Stimulated activated CD8-positive, alpha-beta memory T cell treated with anti-CD3 and anti-CD28 coated beads, Interleukin-7, amount 100 ng/mL, for 48 hours (primary cell): Measurements from ENCODE around the gene APPBP2.
"Not testable (repeated sequence)": the region's sequence is repeated elsewhere in the genome, so short reads cannot be mapped to it uniquely, and the experiment has no call there.

Experiments used
- DNase-seq, 2 donors: peaks; one replicate each; pipeline ENCODE4 v3.0.0-alpha.2; 2020; ENCODE audit warnings: low read depth in 1 of 2; ENCODE audit errors: extremely low read depth in 1 of 2

Gene APPBP2, protein sequence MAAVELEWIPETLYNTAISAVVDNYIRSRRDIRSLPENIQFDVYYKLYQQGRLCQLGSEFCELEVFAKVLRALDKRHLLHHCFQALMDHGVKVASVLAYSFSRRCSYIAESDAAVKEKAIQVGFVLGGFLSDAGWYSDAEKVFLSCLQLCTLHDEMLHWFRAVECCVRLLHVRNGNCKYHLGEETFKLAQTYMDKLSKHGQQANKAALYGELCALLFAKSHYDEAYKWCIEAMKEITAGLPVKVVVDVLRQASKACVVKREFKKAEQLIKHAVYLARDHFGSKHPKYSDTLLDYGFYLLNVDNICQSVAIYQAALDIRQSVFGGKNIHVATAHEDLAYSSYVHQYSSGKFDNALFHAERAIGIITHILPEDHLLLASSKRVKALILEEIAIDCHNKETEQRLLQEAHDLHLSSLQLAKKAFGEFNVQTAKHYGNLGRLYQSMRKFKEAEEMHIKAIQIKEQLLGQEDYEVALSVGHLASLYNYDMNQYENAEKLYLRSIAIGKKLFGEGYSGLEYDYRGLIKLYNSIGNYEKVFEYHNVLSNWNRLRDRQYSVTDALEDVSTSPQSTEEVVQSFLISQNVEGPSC

DNA sequence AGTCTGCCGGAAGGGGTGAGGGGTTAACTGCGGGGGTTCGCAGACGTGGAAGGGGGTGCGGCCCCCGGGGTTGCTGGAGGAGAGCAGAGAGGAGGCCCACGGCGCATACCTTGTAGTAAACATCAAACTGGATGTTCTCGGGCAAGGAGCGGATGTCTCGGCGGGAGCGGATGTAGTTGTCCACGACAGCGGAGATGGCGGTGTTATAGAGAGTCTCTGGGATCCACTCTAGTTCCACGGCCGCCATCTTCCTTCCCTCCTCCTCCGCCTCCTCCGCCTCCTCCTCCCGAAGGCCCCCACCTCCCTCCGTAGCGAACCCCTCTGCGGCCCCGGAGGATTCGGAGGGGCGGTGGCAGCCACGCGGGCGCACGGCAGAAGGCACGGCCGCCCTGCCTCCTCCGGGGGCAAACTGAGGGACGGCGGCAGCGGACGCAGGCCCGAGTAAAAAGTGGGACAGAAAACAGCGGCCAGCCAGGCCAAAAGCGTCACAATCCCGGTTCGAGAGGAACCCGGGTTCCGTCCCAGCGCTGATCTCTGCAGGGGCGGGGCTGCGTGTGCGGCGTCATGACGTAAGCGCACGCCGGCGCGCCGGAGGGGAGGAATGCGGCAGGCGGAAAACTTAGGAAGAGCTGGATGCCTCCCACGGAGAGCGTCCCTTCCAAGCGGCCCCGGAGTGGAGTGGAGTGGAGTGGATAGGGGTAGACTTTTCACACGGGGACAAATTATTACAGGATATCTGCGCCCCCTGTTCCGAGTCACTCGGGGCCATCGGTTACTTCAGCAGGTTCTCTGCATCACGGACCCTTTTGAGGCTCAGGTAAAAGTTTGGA, at the start of gene APPBP2:
Gene APPBP2, minus strand, starts transcription at position 558 of the 830 bp plus-strand sequence. Its CDS starts 311 bp downstream, at position 247.
- peak; percentile 39 to 56 for DNase-seq

DNA sequence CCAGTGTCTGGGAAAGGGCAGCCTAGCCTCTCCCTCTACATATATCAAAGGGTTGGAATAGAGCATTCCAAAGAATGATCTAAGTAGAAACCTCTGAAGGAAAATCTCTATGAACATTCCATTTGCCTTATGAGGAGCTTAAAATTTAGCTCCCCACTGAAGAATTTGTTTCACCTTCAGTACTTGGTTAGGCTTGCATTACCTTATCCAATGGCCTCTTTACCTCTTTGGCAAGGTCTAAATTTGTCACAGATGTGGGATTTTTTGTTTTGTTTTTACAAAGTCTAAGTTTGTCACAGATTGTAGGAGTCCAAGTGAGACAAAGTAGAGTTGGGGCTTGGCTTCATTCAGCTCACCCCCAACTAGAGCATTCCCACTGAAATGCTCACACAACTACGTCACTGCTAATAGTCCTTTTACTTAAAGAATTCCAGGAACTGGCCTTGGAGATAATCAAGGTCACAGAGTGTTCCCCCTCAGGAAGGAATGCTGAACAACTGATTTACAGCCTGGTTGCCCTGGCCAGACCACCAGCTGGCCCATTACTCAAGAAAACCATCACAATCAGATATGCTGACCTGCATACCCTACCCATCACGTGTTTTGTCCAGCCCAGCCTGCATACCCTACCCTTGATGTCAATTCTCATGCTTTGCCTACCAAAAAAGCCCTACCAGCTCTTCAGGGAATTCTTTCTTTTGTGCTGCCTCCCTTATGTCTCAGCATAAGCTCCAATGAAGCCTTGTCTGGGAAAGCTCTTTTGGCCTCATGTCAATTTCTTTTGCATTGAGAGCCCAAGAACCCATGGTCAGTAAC, 47.4 kb upstream of the APPBP2 start:
- no peak for DNase-seq

DNA sequence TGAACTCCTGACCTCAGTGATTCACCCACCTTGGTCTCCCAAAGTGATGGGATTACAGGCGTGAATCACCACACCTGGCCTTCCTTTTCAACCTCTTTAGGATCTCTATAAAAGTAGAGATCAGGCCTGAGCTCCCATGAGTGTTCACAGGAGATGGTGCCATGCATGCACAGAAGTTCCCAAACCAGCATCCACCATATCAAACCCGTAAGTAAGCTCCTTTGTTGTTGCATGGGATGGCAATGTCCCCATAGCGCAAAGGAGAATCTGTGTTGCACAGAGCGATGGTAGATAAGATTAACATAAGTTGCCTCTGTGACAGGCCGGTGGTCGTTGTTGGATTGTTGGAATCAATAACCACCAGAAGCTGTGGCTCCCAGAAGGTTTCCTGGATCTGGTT, 39.2 kb upstream of the APPBP2 start:
- DNase-seq = no peak

DNA sequence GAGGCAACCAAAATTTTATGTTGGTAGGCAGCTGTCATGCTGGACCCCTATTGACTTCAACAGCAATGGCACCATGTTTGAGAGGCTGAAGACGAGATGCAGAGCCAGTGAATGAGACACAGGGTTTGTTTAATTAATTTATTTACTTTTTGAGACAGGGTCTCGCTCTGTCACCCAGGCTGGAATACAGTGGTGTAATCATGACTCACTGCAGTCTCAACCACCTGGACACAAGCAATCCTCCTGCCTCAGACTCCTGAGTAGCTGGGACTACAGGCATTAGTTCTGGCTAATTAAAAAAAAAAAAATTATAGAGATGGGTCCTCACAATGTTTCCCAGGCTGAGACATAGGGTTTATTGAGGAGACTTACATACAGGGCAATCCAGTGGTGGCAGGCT, 37.7 kb upstream of the APPBP2 start:
- DNase-seq = no peak

DNA sequence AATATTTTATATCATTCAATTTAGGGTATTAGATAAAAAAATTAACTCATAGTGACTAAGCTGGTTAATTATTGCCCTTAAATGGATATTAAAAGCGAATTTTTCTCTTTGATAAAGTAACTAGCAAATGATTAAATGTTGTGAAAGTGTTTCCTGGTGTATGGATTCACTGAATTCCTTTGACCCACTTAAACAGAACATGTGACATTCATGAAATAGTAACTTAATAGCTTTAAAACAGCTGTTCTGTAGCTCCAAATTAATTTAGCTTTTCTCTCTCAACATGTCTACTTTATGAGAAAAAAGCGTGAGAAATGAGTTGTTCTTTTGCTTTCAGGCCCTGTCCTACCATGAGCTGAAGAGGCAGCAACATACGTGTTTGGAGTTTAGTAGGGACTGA, 36.4 kb upstream of the APPBP2 start:
- no peak for DNase-seq

DNA sequence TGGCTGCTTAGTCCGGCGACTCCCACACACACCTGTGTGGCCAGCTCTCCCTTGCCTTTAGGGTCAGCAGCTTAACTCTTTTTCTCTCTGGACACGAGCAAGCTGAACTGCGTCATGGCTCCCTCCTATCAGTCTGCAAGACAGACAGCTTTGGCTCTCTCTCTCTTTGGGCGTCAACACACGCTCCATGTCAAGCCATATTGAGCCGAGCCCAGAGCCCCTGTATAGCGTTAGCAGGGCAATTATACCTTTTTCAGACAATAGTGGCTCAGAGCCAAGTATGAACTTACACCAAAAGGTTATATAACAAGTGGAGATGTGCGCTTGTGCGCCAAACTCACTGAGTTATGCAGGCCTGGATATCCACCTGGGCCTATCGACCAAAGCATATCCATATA, 34.8 kb upstream of the APPBP2 start:
- DNase-seq = no peak

DNA sequence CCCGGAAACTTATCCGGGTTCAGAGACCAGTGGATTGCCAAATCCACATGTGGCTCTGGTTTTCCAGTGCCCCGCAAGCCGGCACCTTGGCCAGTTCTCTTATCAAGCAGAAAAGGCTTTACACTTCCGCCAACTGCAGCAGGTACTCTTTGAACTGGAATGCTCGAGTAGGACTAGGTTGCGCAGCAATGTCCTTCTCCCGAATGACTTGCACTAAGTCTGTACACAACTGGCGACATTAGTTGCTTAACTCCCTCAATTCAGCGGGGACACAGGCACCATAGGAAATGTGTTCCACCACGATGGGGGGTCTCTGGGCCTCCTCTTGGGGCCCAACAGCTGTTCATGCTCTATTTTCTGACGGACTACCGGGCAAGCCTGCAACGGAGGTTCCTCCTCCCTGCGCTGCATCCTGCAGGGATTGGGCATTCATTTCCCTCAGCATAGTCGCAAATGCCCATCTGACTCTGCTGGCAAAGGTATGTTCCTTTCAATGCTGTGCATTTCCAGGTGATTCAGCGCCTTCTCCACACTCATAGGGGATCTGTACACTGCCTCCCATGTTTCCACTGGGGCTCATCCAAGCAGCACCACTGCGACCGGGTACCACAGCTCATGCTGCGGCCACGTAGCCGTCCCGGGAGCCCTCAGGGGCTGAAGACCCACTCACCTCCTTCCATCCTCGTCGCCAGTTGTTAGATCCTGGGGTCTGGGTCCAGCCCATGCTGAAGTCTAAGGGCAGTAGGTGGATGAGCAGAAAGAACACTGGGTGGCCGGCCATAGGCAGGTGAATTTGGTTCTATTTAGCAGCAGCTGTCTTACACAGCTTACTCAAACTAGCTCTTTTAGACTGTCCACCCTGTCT, 34.2 kb upstream of the APPBP2 start:
- no peak for DNase-seq

DNA sequence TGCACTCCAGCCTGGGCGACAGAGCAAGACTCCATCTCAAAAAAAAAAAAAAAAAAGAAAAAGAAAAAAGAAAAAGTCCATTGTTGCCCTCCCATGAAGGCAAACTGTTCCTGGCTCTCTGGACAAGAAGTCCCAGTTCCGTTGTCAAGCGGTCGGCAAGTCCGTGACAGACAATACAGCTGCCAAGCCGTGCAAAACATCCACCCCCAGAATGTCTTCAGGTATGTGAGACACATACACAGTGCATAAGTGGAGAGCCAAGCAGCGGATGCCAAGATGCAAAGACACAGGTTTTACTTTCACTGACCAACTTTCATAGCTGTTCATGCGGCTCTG, 33.6 kb upstream of the APPBP2 start:
- DNase-seq = no peak

DNA sequence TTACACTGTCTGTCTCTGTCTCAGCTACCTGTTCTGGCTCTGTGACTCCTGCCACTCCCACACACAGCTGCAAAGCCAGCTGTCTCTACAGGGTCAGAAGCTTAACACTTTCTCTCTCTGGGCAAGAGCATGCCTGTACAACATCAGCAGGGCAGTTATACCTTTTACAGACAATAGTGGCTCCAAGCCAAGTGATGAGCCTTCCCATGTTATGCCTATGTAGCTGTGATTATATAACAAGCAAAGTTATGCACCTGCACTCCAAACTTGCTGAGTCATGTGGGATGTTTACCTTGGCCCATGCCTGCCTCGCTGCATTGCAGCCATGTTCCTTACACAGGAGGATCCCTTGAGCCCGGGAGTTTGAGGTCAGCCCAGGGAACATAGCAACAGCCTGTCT, 31.8 kb upstream of the APPBP2 start:
- no peak for DNase-seq

DNA sequence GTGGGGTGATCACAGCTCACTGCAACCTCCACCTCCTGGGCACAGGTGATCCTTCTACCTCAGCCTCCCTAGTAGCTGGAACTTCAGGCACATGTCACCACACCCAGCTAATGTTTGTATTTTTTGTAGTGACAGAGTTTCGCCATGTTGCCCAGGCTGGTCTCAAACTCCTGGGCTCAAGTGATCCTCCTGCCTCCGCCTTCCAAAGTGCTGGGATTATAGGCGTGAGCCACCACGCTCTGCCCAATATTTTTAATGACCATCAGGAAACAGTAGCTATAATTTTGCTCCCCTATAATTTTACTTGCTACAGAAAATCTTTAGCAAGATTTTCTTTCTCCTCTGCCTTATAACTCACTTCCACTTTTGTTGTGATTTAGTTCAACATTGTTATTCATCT, 29.7 kb upstream of the APPBP2 start:
- DNase-seq = no peak

DNA sequence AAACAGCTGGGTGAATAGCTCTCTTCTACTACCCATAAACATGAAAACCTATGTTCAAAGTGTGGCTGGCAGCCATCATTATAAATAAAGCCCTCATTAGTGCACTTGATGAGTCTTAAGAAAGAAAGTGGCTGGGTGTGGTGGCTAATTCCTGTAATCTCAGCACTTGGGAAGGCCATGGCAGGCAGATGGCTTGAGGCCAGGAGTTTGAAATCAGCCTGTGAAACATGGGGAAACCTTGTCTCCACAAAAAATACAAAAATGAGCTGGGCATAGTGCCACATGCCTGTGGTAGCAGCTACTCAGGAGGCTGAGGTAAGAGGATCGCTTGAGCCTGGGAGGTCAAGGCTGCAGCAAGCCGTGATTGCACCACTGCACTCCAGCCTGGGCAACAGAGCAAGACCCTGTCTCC, 28.3 kb upstream of the APPBP2 start:
- DNase-seq = no peak

DNA sequence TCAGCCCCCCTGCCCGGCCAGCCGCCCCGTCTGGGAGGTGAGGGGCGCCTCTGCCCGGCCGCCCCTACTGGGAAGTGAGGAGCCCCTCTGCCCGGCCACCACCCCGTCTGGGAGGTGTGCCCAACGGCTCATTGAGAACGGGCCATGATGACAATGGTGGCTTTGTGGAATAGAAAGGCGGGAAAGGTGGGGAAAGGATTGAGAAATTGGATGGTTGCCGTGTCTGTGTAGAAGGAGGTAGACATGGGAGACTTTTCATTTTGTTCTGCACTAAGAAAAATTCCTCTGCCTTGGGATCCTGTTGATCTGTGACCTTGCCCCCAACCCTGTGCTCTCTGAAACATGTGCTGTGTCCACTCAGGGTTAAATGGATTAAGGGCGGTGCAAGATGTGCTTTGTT, 26.2 kb upstream of the APPBP2 start:
- DNase-seq = not testable (repeated sequence)

DNA sequence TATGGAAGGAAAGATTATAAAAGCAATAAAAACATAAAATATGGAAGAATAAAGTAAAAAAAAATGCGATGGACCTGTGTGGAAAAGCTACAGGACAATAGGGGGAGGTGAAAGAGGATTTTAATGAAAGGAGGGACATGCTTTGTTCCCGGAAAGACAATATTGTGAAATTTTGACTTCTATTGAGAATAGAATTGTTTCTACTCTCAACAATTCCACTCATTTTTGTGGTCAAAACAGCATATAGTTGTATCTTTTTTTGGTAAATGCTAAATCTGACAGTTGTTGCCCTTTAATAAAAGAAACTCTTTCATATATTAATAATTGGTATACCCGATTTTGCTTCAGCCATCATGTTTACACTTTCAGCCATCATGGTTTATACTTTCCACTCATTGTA, 22.9 kb upstream of the APPBP2 start:
- DNase-seq = no peak

DNA sequence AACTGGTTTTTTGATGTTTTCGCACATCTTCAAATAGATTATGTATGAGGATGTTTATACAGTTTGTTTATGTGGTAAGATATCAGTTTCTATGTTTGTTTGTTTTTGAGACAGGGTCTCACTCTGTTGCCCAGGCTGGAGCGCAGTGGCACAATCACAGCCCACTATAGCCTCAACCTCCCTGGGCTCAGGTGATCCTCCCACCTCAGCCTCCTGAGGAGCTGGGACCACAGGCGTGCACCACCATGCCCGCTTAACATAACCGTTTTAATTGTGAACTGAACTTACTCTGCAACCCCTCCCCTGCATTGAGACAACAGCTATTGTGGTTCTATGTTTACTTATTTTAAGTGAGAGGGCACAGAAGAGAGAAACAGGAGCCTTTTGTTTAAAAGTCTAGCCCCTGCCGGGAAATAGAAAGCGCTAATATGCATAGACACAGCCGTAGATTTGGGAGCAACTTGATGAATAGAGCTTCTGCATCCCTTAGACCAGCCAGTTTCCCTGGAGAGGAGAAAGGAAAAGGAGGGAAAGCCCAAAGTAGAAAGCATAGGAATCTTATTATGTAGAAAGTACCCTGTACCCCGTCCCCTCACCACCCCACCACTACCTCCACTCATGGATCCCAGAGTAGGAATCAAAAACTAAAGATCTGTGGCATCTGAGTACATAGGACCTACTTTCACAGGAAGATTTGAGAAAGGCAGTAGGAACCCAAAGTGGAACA, 19.6 kb upstream of the APPBP2 start:
- no peak for DNase-seq

DNA sequence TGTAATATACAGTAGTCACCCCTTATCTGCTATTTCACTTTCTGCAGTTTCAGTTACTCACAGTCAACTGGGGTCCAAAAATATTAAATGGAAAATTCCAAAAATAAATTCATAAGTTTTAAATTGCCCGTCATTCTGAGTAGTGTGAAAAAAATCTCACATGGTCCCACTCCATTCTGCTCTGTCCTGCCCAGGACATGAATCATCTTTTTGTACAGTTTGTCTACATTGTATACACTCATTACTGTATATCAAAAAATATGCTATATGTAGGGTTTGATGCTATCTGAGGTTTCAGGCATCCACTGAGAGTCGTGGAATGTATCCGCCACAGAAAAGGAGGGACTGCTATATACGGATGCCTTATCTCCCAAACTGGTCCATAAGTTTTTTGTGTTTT, 16.0 kb upstream of the APPBP2 start:
- no peak for DNase-seq

DNA sequence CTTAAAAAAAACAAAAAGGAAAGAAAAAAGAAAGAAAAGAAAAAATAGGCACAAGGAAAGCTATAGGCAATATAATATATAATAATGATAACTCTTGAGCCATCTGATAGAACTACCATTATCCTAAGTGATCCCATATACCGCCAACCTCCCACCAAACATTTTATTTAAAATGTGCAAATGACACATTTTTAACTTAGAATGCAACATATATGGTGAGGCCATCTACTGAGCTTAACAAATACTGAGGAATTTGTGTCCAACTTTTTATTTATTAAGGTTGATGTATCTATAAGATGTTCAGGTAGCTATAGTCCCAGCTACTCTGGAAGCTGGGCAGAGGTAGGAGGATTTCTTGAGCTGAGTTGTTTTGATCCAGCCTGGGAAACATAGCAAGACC, 14.4 kb upstream of the APPBP2 start:
- no peak for DNase-seq

DNA sequence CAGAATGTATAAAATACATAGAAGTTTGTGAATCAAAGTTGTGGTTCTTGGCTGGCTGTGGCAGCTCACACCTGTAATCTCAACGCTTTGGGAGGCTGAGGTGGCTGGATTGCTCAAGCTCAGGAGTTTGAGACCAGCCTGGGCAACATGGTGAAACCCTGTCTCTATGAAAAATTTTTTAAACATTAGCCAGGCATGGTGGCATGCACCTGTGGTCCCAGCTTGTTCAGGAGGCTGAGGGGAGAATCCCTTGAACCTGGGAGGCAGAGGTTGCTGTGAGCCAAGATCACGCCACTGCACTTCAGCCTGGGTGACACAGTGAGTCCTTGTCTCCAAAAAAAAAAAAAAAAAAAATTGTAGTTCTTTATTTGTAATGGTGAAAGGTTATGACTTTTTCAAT, 13.8 kb upstream of the APPBP2 start:
- no peak for DNase-seq

DNA sequence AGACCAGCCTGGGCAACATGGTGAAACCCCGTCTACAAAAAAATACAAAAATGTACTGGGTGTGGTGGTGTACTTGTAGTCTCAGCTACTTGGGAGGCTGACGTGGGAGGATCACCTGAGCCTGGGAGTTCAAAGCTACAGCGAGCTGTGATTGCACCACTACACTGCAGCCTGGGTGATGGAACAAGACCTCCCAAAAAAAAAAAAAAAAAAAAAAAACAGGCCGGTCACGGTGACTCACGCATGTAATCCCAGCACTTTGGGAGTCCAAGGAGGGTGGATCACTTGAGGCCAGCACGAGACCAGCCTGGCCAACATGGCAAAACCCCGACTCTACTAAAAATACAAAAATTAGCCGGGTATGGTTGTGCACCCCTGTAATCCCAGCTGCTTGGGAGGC, 12.7 kb upstream of the APPBP2 start:
- no peak for DNase-seq
